HEK293 (cell line): Measurements from ENCODE around the gene LCOR.

ENCODE experiments used
- CTCF ChIA-PET: fragments of 350-600 bp; formaldehyde crosslinking; extraction: SDS; loops from one replicate; lab custom pipeline; 2021; ENCODE audit warnings: antibody characterized with exemption; lab: Yijun Ruan, JAX
- POLR2A ChIA-PET: fragments of 300-600 bp; formaldehyde crosslinking; extraction: SDS; loops from one replicate; lab custom pipeline; 2020; ENCODE audit warnings: antibody characterized with exemption, inconsistent platforms; lab: Yijun Ruan, JAX
- H3K27ac ChIP-seq: fragments of 200-500 bp; sonication (Bioruptor generic); 2 replicates; pipeline ENCODE4 v1.5.1; 2014; ENCODE audit warnings: low read depth, low read length, control low read depth, inconsistent platforms; ENCODE audit errors: extremely low read depth
- H3K36me3 ChIP-seq, 2 experiments: fragments of 200-500 bp in 1 of 2; sonication (Bioruptor generic) in 1 of 2; 1 replicate in 1 of 2; 2 replicates in 1 of 2; pipeline ENCODE4 v1.5.1; 2014 to 2017; ENCODE audit warnings: inconsistent platforms in 2 of 2, low read length in 2 of 2; ENCODE audit not compliant: control insufficient read depth in 2 of 2, insufficient read depth in 1 of 2
- H3K4me1 ChIP-seq: fragments of 200-500 bp; sonication (Bioruptor generic); 2 replicates; pipeline ENCODE4 v1.5.1; 2014; ENCODE audit warnings: mild to moderate bottlenecking, low read length, inconsistent platforms; ENCODE audit not compliant: control insufficient read depth, insufficient read depth
- H3K4me3 ChIP-seq: 2 replicates; pipeline ENCODE4 v1.5.1; 2011; ENCODE audit warnings: low read depth, mild to moderate bottlenecking, control low read depth, low read length, moderate library complexity
- H3K9me3 ChIP-seq: fragments of 200-500 bp; sonication (Bioruptor generic); 2 replicates; pipeline ENCODE4 v1.5.1; 2014; ENCODE audit warnings: low read depth, low read length, inconsistent platforms; ENCODE audit not compliant: control insufficient read depth, insufficient read depth
- GLI2 ChIP-seq: fragments of 450-650 bp; formaldehyde crosslinking; IDR thresholded peaks from 2 replicates; pipeline ENCODE4; 2017; ENCODE audit warnings: missing biosample characterization, missing genetic modification characterization, low read depth, borderline replicate concordance
- MEIS1 ChIP-seq: sonication (generic); formaldehyde crosslinking; IDR thresholded peaks from 2 replicates; pipeline ENCODE4 v1.8.1; 2022; ENCODE audit warnings: missing genetic modification reagents, mild to moderate bottlenecking, borderline replicate concordance
- SP2 ChIP-seq: fragments of 450-650 bp; formaldehyde crosslinking; IDR thresholded peaks from 2 replicates; pipeline ENCODE4 v1.5.1; 2016; ENCODE audit warnings: missing biosample characterization, missing genetic modification characterization
- ZNF10 ChIP-seq: fragments of 450-650 bp; formaldehyde crosslinking; IDR thresholded peaks from 2 replicates; pipeline ENCODE4 v1.5.1; 2017; ENCODE audit warnings: missing biosample characterization, missing genetic modification characterization
- ZNF114 ChIP-seq: fragments of 450-650 bp; formaldehyde crosslinking; IDR thresholded peaks from 2 replicates; pipeline ENCODE4 v1.5.0; 2017; ENCODE audit warnings: missing biosample characterization, missing genetic modification characterization
- ZNF140 ChIP-seq: fragments of 450-650 bp; formaldehyde crosslinking; IDR thresholded peaks from 2 replicates; pipeline ENCODE4 v1.5.1; 2016; ENCODE audit warnings: missing biosample characterization, missing genetic modification characterization
- ZNF146 ChIP-seq: fragments of 450-650 bp; formaldehyde crosslinking; IDR thresholded peaks from 2 replicates; pipeline ENCODE4 v1.5.1; 2016; ENCODE audit warnings: missing biosample characterization, missing genetic modification characterization
- ZNF155 ChIP-seq: fragments of 450-650 bp; formaldehyde crosslinking; IDR thresholded peaks from 2 replicates; pipeline ENCODE4 v1.5.1; 2016; ENCODE audit warnings: missing biosample characterization, missing genetic modification characterization
- ZNF175 ChIP-seq: fragments of 450-650 bp; formaldehyde crosslinking; IDR thresholded peaks from 2 replicates; pipeline ENCODE4 v1.5.1; 2016; ENCODE audit warnings: missing biosample characterization, missing genetic modification characterization
- ZNF18 ChIP-seq: fragments of 450-650 bp; formaldehyde crosslinking; IDR thresholded peaks from 2 replicates; pipeline ENCODE4 v1.5.1; 2016; ENCODE audit warnings: missing biosample characterization, missing genetic modification characterization
- ZNF280D ChIP-seq: fragments of 450-650 bp; formaldehyde crosslinking; IDR thresholded peaks from 2 replicates; pipeline ENCODE4 v1.5.1; 2016; ENCODE audit warnings: missing biosample characterization, missing genetic modification characterization
- ZNF324 ChIP-seq: fragments of 450-650 bp; formaldehyde crosslinking; IDR thresholded peaks from 2 replicates; pipeline ENCODE4 v1.5.1; 2016; ENCODE audit warnings: missing biosample characterization, missing genetic modification characterization
- ZNF394 ChIP-seq: fragments of 450-650 bp; formaldehyde crosslinking; IDR thresholded peaks from 2 replicates; pipeline ENCODE4 v1.5.1; 2016; ENCODE audit warnings: missing biosample characterization, missing genetic modification characterization, mild to moderate bottlenecking, moderate library complexity, borderline replicate concordance
- ZNF596 ChIP-seq: fragments of 450-650 bp; IDR thresholded peaks from 2 replicates; pipeline ENCODE4 v1.5.0; 2018; ENCODE audit warnings: missing biosample characterization, mild to moderate bottlenecking, missing genetic modification characterization, moderate library complexity
- ZNF623 ChIP-seq: fragments of 450-650 bp; formaldehyde crosslinking; IDR thresholded peaks from 2 replicates; pipeline ENCODE4 v1.5.1; 2016; ENCODE audit warnings: missing biosample characterization, missing genetic modification characterization
- ZNF660 ChIP-seq: fragments of 450-650 bp; IDR thresholded peaks from 2 replicates; pipeline ENCODE4 v1.5.1; 2018; ENCODE audit warnings: missing biosample characterization, mild to moderate bottlenecking, missing genetic modification characterization
- ZNF707 ChIP-seq: fragments of 450-650 bp; formaldehyde crosslinking; IDR thresholded peaks from 2 replicates; pipeline ENCODE4 v1.5.1; 2016; ENCODE audit warnings: missing biosample characterization, missing genetic modification characterization
- ZNF776 ChIP-seq: fragments of 450-650 bp; formaldehyde crosslinking; IDR thresholded peaks from 2 replicates; pipeline ENCODE4 v1.5.0; 2017; ENCODE audit warnings: missing biosample characterization, missing genetic modification characterization, borderline replicate concordance
- ZNF837 ChIP-seq: fragments of 450-650 bp; formaldehyde crosslinking; IDR thresholded peaks from 2 replicates; pipeline ENCODE4 v1.5.1; 2016; ENCODE audit warnings: missing biosample characterization, missing genetic modification characterization
- ZNF843 ChIP-seq: fragments of 450-650 bp; formaldehyde crosslinking; IDR thresholded peaks from 2 replicates; pipeline ENCODE4 v1.5.1; 2016; ENCODE audit warnings: missing biosample characterization, missing genetic modification characterization
- TF ChIP-seq, protein P1 (sequence below): fragments of 450-650 bp; formaldehyde crosslinking; IDR thresholded peaks from 2 replicates; pipeline ENCODE4; 2016; ENCODE audit warnings: missing biosample characterization, missing genetic modification characterization
- TF ChIP-seq, protein P2 (sequence below): fragments of 450-650 bp; formaldehyde crosslinking; IDR thresholded peaks from 2 replicates; pipeline ENCODE4 v1.5.1; 2016; ENCODE audit warnings: missing biosample characterization, missing genetic modification characterization
- TF ChIP-seq, protein P3 (sequence below): fragments of 450-650 bp; formaldehyde crosslinking; IDR thresholded peaks from 2 replicates; pipeline ENCODE4 v1.5.1; 2017; ENCODE audit warnings: missing biosample characterization, missing genetic modification characterization

The LCOR gene

DNA sequence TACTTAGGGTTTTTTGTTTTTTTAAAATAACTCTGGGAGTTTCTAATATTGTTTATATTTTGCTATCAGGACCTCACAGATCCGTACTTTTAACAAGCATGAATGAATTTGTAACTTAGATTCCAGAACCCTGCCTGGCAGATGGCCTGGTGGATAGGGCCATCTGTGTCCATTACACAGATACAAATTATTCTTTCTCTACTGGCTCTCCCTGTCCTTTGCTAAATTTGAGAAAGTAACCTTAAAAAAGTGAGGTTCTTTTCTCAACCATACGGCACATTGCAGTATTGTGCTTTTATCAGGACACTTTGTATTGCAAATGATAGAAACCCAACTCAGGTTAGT is 26.6 kb downstream of the LCOR start:
- ChIA-PET CTCF (no interaction called here), POLR2A (no interaction called here)
- Histone ChIP-seq H3K4me3 (no peak overlapping the region), H3K4me1 (peaks cover 16% of the 10 kb centered on the region), H3K9me3 (no peaks in the 10 kb centered on the region), H3K27ac (no peak overlapping the region)
- TF ChIP-seq ZNF18 (no peak), ZNF280D (tag by site-specific recombination) (no peak), ZNF394 (no peak), ZNF843 (no peak), ZNF324 (tag by site-specific recombination) (no peak), ZNF10 (tag by site-specific recombination) (no peak), SP2 (no peak), MEIS1 (no peak), ZNF776 (tag by site-specific recombination) (no peak), ZNF623 (tag by site-specific recombination) (no peak), ZNF596 (tag by site-specific recombination) (no peak), ZNF146 (tag by site-specific recombination) (no peak), ZNF155 (no peak)
- TF ChIP-seq, protein P1, sequence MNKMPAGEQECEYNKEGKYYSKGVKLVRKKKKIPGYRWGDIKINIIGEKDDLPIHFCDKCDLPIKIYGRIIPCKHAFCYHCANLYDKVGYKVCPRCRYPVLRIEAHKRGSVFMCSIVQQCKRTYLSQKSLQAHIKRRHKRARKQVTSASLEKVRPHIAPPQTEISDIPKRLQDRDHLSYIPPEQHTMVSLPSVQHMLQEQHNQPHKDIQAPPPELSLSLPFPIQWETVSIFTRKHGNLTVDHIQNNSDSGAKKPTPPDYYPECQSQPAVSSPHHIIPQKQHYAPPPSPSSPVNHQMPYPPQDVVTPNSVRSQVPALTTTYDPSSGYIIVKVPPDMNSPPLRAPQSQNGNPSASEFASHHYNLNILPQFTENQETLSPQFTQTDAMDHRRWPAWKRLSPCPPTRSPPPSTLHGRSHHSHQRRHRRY (tag by site-specific recombination) = no peak
- TF ChIP-seq, all 188 proteins: peak for 0
- H3K36me3 ChIP-seq = peaks cover 0 to 3% of the 10 kb centered on the region in 2 experiments; a peak in 1 of 3 replicates

DNA sequence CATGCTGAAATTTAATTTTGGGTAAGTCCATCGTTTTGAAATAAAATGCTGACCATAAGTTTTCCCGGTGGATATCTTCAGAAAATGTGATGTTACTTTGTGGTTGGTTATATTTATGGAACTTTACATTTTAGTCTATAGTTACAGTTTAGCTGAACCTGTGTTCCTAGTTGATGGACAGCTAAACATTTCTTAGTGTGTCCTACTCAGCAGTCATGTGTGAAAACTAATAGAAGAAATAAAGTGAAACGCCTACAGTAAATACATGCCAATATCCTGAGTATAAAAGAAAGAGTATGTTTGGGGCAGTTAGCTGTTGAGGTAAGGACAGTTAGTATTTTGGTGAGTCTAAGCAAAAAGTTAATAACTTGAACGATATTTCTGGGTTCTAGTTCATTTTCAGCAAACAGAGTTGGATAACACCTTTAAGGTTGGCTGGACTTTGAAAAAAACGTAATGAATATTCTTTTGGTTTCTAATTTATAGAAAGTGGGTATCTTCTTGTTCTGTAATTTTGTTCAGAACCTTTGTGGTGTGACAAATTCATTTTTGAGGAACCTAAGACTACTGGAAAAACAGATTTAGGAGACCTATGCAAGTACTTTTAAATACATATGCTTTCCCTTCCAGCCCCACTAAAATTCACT is 28.7 kb downstream of the LCOR start:
- no peak overlapping the region for H3K4me3 ChIP-seq
- CTCF ChIA-PET = interaction anchor here (0.5 to 1.0 kb wide), 3 partner anchors 15 to 490 kb away, joined by 3 read pairs; no protein-coding TSS in a partner anchor
- POLR2A ChIA-PET = no interaction called here

More for the DNA sequence above, 28.7 kb downstream of the LCOR start:
- peaks cover 16% of the 10 kb centered on the region for H3K4me1 ChIP-seq
- H3K27ac ChIP-seq = no peak overlapping the region
- no peak for TF ChIP-seq ZNF707 (tag by site-specific recombination)
- no peak for TF ChIP-seq ZNF114 (tag by site-specific recombination)
- no peak for TF ChIP-seq GLI2 (tag by site-specific recombination)
- TF ChIP-seq ZNF140 (tag by site-specific recombination) = no peak
- no peak for TF ChIP-seq ZNF660 (tag by site-specific recombination)
- TF ChIP-seq ZNF175 (tag by site-specific recombination) = no peak
- TF ChIP-seq ZNF837 (tag by site-specific recombination) = no peak
- TF ChIP-seq, protein P2, sequence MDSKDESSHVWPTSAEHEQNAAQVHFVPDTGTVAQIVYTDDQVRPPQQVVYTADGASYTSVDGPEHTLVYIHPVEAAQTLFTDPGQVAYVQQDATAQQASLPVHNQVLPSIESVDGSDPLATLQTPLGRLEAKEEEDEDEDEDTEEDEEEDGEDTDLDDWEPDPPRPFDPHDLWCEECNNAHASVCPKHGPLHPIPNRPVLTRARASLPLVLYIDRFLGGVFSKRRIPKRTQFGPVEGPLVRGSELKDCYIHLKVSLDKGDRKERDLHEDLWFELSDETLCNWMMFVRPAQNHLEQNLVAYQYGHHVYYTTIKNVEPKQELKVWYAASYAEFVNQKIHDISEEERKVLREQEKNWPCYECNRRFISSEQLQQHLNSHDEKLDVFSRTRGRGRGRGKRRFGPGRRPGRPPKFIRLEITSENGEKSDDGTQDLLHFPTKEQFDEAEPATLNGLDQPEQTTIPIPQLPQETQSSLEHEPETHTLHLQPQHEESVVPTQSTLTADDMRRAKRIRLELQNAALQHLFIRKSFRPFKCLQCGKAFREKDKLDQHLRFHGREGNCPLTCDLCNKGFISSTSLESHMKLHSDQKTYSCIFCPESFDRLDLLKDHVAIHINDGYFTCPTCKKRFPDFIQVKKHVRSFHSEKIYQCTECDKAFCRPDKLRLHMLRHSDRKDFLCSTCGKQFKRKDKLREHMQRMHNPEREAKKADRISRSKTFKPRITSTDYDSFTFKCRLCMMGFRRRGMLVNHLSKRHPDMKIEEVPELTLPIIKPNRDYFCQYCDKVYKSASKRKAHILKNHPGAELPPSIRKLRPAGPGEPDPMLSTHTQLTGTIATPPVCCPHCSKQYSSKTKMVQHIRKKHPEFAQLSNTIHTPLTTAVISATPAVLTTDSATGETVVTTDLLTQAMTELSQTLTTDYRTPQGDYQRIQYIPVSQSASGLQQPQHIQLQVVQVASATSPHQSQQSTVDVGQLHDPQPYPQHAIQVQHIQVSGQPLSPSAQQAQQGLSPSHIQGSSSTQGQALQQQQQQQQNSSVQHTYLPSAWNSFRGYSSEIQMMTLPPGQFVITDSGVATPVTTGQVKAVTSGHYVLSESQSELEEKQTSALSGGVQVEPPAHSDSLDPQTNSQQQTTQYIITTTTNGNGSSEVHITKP (tag by site-specific recombination) = no peak
- TF ChIP-seq, protein P3, sequence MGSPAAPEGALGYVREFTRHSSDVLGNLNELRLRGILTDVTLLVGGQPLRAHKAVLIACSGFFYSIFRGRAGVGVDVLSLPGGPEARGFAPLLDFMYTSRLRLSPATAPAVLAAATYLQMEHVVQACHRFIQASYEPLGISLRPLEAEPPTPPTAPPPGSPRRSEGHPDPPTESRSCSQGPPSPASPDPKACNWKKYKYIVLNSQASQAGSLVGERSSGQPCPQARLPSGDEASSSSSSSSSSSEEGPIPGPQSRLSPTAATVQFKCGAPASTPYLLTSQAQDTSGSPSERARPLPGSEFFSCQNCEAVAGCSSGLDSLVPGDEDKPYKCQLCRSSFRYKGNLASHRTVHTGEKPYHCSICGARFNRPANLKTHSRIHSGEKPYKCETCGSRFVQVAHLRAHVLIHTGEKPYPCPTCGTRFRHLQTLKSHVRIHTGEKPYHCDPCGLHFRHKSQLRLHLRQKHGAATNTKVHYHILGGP (tag by site-specific recombination) = no peak
- TF ChIP-seq, all 188 proteins: peak for 0
- Histone ChIP-seq H3K9me3 (no peaks in the 10 kb centered on the region), H3K36me3 (peaks cover 0 to 3% of the 10 kb centered on the region in 2 experiments; a peak in 1 of 3 replicates)
